HT-29 (cell line): ENCODE measurements around the gene FPGS. TPM values are rescaled to one million over a fixed set of nuclear protein-coding genes. Genes with fewer than 3 reads are reported as not detected.
A peak's percentile ranks its signal among the peaks of the same experiment; 100 is the strongest.
"Not testable (repeated sequence)": the region's sequence is repeated elsewhere in the genome, so short reads cannot be mapped to it uniquely, and the experiment has no call there.

Experiments used
- DNase-seq: peaks from one replicate; pipeline ENCODE4 v3.0.0-alpha.2; 2015; ENCODE audit warnings: low spot score
- total RNA-seq: library from RNA; depleted of rRNA; stranded (reverse); fragments of >200 nt; shearing (Covaris generic); gene quantifications from 2 replicates; pipeline ENCODE4 v1.2.3, GENCODE V29; 2014

FPGS gene
- total RNA-seq, 1 experiment from 2014 or later = 200 TPM

GRCh38 chr9:127812011-127812410 lies 9.3 kb downstream of the FPGS start:
- DNase-seq = no peak

- DNase-seq = no peak
Observed at GRCh38 chr9:127812936-127813675, 10.4 kb downstream of the FPGS start.

- no peak for DNase-seq
Observed at GRCh38 chr9:127813686-127814226, 11.1 kb downstream of the FPGS start.

- DNase-seq = no peak
Observed at GRCh38 chr9:127814619-127815511, 12.2 kb downstream of the FPGS start.

DNA sequence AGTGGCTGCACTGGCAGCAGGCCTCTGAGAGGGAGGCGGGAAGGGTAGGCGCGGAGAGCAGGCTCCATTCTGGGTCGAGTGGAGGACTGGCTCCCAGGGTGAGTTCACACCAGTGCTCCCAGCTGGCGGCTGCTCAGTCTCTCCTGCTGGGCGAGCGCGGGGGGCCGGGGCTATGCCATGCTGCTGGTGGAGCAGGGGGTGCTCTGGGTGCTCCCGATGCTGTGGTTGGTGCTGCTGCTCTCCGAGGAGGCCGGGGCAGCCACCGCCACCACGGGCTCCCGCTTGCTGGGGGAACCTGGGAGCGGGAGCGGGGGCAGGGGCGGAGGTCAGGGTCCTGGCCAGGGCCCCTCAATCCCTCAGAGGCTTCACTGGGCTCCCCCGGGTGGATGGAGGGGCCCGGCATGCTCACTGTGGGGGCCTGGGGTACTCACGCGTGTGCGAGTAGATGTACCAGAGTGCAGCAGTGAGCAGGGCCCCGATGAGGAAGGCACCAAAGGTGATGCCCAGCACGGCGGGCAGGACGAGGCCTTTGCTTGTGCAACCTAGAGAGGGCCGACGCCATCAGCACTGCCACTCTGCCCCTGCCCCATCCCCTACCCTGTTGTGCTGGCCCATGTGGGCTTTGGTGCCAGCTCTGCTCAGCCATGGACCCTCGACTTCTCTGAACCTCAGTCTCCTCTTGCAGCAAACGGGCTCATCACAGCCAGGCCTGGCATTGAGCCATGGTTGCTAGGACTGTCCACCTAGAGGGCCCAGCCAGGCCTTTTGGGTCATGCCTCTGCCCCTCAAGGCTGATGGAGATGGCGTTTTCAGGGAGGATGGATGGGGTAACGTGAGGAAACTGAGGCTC lies 13.1 kb downstream of the FPGS start:
- no peak for DNase-seq

GRCh38 chr9:127816362-127816725 lies 13.7 kb downstream of the FPGS start:
- DNase-seq = no peak

GRCh38 chr9:127816728-127817127 lies 14.0 kb downstream of the FPGS start:
- no peak for DNase-seq

DNA sequence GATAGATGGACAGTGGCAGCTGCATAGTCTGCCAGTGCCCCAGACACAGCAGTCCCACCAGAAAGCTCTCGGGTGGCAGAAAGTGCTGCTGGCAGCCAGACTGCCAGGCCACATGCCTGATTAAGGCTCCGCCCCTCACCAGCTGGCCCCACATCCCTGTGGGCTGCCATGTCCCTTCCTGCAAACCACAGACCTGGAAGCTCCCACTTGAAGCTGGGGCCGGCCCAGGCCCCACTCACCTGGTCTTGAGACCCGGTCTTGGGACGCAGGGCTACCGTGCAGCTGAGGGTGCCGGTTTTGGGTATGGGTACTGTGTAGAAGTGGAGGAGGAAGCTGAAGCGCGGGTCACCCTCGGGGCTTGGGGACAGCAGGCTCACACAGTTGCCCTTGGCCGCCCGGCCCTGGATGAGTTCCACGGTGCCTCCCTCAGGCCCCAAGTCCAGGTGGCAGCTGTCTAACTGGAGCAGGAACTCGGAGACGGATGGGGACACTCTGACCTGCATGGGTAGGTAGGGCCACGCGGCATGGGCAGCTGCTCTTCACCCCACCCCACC lies 15.3 kb downstream of the FPGS start:
- DNase-seq = no peak

GRCh38 chr9:127818574-127818973 lies 15.9 kb downstream of the FPGS start:
- DNase-seq = no peak

DNA sequence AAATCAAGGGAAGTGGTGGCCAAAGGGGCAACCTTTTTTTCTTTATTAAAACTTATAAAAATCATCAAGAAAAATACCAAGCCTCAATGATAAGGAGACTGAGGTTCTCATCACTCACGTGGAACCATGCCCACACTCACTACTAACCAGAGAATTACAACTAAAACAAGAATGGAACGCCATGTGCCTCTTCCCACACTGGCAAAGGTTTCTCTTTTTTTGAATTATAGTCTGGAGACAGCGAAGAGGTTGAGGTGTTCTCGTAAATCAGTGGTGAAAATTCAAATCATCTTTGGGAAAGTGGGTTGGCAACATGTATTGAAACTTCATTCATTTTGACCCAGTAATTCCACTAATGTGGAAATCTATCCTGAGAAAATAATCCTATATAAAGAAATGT lies 19.4 kb downstream of the FPGS start:
- no peak for DNase-seq

- DNase-seq = no peak
Observed at GRCh38 chr9:127825319-127826051, 22.8 kb downstream of the FPGS start.

- DNase-seq = no peak
Observed at GRCh38 chr9:127826253-127826913, 23.7 kb downstream of the FPGS start.

- peak; percentile 71 for DNase-seq
Observed at GRCh38 chr9:127828262-127829031, 25.8 kb downstream of the FPGS start.

DNA sequence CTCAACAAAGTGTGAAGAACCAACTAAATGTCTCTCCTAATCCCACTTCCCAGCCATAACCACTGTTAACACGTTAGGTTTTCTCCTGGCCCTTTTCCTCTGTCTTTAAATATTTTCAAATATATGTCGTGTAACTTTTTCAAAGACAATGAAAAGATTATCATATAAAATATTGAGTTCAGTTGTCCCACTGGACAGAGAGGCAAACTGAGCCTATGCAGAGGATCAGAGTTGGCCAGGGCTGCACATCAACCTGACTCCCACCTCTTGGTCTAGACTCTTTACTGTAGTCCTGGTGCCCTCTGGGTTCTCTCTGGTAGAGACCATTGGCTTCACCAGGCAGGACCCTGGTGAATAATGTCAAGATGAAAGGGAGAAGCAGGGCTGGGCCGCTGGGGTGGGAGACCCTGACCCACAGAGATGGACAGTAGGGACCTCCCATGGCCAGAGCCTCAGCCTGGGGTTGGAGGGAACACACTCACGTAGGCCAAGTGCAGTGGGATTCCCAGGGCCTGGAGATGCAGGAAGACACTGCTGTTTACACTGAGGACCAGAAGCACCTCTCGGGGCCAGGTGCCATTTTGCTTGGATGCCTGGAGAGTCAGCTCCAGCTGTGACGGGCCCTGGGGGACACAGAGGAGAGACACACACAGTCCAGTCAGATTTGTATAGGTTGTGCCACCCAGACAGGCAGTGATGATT lies 26.7 kb downstream of the FPGS start:
- no peak for DNase-seq

DNA sequence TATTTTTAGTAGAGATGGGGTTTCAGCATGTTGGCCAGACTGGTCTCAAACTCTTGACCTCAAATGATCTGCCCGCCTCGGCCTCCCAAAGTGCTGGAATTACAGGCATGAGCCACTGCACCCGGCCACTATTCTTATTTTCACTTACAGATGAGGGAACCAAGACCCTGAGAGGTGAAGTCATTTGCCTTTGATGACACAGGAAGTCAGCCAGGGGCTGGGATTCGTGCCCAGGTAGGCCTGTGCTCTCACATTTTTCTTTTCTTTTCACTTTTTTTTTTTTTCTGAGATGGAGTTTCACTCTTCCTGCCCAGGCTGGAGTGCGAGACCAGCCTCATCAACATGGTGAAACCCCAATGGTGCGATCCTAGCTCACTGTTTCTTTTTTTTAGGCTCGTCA lies 29.6 kb downstream of the FPGS start:
- no peak for DNase-seq

- no peak for DNase-seq
Observed at GRCh38 chr9:127833555-127833954, 30.9 kb downstream of the FPGS start.

DNA sequence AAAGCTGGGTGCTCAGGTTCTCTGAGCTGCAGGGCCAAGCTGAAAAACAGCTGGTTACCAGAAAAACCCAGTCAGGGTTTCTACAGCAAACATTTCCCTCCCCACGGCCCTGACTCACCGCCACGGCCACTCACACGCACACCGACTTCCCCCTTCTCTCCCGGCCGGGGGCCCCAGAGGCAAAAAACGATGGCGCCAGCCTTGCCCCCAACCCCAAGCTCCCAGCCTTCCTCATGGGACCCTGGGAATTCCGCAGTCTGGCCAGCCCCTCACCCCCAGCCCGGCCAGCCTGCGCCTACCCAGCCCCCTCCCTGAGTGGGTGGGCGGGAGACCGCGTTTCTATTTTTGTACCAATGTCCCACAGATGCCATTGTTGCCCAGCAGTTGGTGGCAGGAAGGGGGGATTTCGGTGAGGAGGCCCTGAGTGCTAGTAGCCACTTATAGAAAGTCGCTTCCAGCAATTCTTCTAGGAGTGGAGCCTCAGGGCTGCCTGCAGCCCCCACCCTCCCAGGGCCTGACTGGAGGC lies 33.4 kb downstream of the FPGS start:
- DNase-seq = no peak

- not testable (repeated sequence) for DNase-seq
Observed at GRCh38 chr9:127836561-127836960, 33.9 kb downstream of the FPGS start.
